Stimulated activated CD8-positive, alpha-beta memory T cell treated with anti-CD3 and anti-CD28 coated beads, Interleukin-7, amount 100 ng/mL, for 1 hour (primary cell): ENCODE data around the gene CCDC90B.

Experiments
- DNase-seq, 2 donors: peaks; one replicate each; pipeline ENCODE4 v3.0.0-alpha.2; 2020; ENCODE audit warnings: low read depth in 2 of 2

CCDC90B gene

DNA sequence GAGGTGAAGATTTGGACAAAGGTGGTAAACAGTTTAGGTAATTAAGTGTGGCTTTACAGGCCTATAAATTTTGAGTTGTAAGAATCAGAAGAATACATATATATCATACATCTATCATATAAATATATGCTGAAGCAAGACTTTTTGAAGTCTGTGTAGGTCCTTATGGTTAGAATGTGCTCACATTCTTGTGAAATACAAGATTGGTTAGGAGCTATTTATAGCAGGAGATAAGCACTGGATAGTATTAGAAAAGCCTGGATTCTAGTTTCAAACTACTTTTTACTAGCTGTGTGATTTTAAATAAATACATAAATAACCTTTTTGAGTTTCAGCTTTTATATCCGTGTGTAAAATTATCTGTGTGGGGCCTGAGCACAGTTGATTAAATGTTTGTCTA is 50.3 kb downstream of the CCDC90B start:
- DNase-seq, result no peak

GRCh38 chr11:83223457-83223856 is 62.7 kb downstream of the CCDC90B start:
- no peak for DNase-seq

GRCh38 chr11:83222499-83222898 is 63.7 kb downstream of the CCDC90B start:
- no peak for DNase-seq

DNA sequence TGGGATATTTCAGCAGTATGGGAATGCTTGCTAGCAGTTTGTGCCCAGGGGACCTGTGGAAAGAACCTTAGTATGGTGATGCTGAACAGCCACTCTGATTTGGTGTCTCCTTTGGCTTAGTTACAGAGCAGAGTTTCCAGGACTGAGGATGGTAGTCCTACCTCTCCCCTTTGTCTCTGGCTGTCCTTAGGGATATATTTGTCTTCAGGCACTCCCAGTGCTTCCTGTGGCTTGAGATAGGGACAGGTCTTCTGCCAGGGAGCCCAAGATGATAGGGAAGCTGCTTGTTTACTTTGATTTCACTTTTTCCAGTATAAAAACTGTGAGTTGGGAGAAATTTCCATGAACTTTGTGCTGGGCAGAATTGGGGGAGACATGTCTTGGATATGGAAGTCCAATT is 64.5 kb downstream of the CCDC90B start:
- DNase-seq, result no peak

DNA sequence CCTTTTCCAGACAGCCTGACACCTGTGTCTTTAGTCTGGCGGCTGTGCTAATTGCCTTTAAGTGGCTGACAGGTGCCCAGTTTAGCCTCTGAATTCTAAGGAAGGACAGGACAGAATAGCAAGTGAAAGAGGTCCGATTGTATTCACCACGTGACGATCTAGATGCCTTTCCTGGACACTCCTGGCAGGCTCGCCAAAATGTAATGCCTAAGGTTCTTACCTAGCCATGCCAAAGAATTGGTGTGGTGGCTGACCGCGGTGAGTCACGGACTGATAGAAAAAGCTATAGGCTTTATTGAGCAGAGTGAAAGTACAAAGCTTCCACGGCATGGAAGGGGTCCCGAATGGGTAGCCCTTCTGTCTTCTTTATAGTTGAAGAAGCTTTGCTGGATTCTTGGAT is 65.9 kb downstream of the CCDC90B start:
- no peak for DNase-seq

- DNase-seq, result no peak
Measured at GRCh38 chr11:83219095-83219494, 67.1 kb downstream of the CCDC90B start.
